GM23338 (cell line): ENCODE data around the gene FIGNL1. TPM values are rescaled to one million over a fixed set of nuclear protein-coding genes. Genes with fewer than 3 reads are reported as not detected.

Experiments
- ATAC-seq: fragments of 200-7000 bp; cut with Tn5 transposase; 3 replicates; pipeline ENCODE4 v1.9.1; 2020
- DNase-seq: peaks from one replicate; pipeline ENCODE4 v3.0.0-alpha.2; 2015; ENCODE audit warnings: low spot score
- H2AFZ ChIP-seq: fragments of 200-600 bp; sonication (generic); 2 replicates; pipeline ENCODE4 v1.8.0; 2016; ENCODE audit warnings: antibody characterized with exemption, mild to moderate bottlenecking, moderate library complexity
- H3F3A ChIP-seq: fragments of 200-600 bp; sonication (generic); replicated peaks from 2 replicates; pipeline ENCODE4 v1.8.0; 2017; ENCODE audit warnings: antibody characterized with exemption, mixed run types, low read depth
- H3K27ac ChIP-seq: fragments of 200-600 bp; sonication (generic); 2 replicates; pipeline ENCODE4 v1.6.1; 2016; ENCODE audit warnings: low read depth
- H3K27me3 ChIP-seq: fragments of 200-600 bp; sonication (generic); 2 replicates; pipeline ENCODE4 v1.8.0; 2016; ENCODE audit warnings: mild to moderate bottlenecking, mixed run types, moderate library complexity; ENCODE audit not compliant: insufficient read depth
- H3K36me3 ChIP-seq: fragments of 200-600 bp; sonication (generic); 2 replicates; pipeline ENCODE4 v1.8.0; 2016; ENCODE audit warnings: mild to moderate bottlenecking; ENCODE audit not compliant: insufficient read depth
- H3K4me1 ChIP-seq: fragments of 200-600 bp; sonication (generic); 2 replicates; pipeline ENCODE4 v1.8.0; 2016; ENCODE audit warnings: mild to moderate bottlenecking, moderate library complexity; ENCODE audit not compliant: insufficient read depth
- H3K4me2 ChIP-seq: fragments of 200-600 bp; sonication (generic); 2 replicates; pipeline ENCODE4 v1.7.1; 2017; ENCODE audit warnings: mixed run types
- H3K4me3 ChIP-seq: fragments of 200-600 bp; sonication (generic); 2 replicates; pipeline ENCODE4 v1.6.1; 2016; ENCODE audit warnings: mixed run types
- H3K79me2 ChIP-seq: fragments of 200-600 bp; sonication (generic); replicated peaks from 2 replicates; pipeline ENCODE4 v1.8.0; 2017; ENCODE audit warnings: mild to moderate bottlenecking; ENCODE audit not compliant: insufficient read depth
- H3K9me2 ChIP-seq: fragments of 200-600 bp; sonication (generic); 2 replicates; pipeline ENCODE4 v1.8.0; 2017; ENCODE audit not compliant: insufficient read depth
- H4K20me1 ChIP-seq: fragments of 200-600 bp; sonication (generic); replicated peaks from 2 replicates; pipeline ENCODE4 v1.8.0; 2017; ENCODE audit warnings: mild to moderate bottlenecking; ENCODE audit not compliant: insufficient read depth
- H3K27ac Mint-ChIP-seq: 2 replicates; pipeline ENCODE4 v1.8.0; 2020; ENCODE audit warnings: inconsistent platforms, mild to moderate bottlenecking, moderate library complexity, mixed read lengths
- H3K27me3 Mint-ChIP-seq: 3 replicates; pipeline ENCODE4 v1.8.0; 2022; ENCODE audit warnings: low read depth, mild to moderate bottlenecking, moderate library complexity, mixed read lengths, inconsistent platforms; ENCODE audit not compliant: insufficient read depth, poor library complexity
- H3K36me3 Mint-ChIP-seq: 3 replicates; pipeline ENCODE4 v1.8.0; 2021; ENCODE audit warnings: low read depth, mild to moderate bottlenecking, inconsistent platforms, moderate library complexity, mixed read lengths
- H3K4me1 Mint-ChIP-seq: 3 replicates; pipeline ENCODE4 v1.8.0; 2020; ENCODE audit warnings: mild to moderate bottlenecking, inconsistent platforms, mixed read lengths
- H3K4me3 Mint-ChIP-seq: 3 replicates; pipeline ENCODE4 v1.8.0; 2021; ENCODE audit warnings: moderate library complexity, mild to moderate bottlenecking, inconsistent platforms, mixed read lengths
- H3K9me3 Mint-ChIP-seq: 3 replicates; pipeline ENCODE4 v1.8.0; 2020; ENCODE audit warnings: moderate library complexity, mild to moderate bottlenecking, inconsistent platforms, mixed read lengths
- STAT1 ChIP-seq: IDR thresholded peaks from one replicate; pipeline ENCODE4 v1.6.1; 2016; ENCODE audit warnings: antibody characterized with exemption; ENCODE audit not compliant: unreplicated experiment
- ZNF331 ChIP-seq: fragments of 250-450 bp; sonication (Bioruptor Pico); IDR thresholded peaks from 2 replicates; pipeline ENCODE4 v1.5.0; 2020; ENCODE audit warnings: low read depth, mild to moderate bottlenecking, moderate library complexity
- polyA plus RNA-seq: library from polyadenylated mRNA; unstranded; fragments of >200 nt; fragmentation: Nextera tagmentation; extraction: Ambion mirVana; gene quantifications from 2 replicates; pipeline ENCODE4 v1.2.1, GENCODE V29; 2016
- total RNA-seq: library from RNA; depleted of rRNA; stranded (reverse); fragments of >200 nt; shearing (Covaris generic); gene quantifications from 2 replicates; pipeline ENCODE4 v1.2.3, GENCODE V29; 2014
- TF ChIP-seq, protein P1 (sequence below), 2 experiments: fragments of 200-600 bp in 1 of 2; sonication (generic) in 1 of 2; conservative IDR thresholded peaks; 2 replicates each; pipeline versions ENCODE4 v1.5.1 to v1.6.1; 2016 to 2017; ENCODE audit warnings: antibody characterized with exemption in 2 of 2, low read depth in 2 of 2, mild to moderate bottlenecking in 2 of 2, moderate library complexity in 1 of 2
- TF ChIP-seq, protein P2 (sequence below): IDR thresholded peaks from 2 replicates; pipeline ENCODE4 v1.6.1; 2016; ENCODE audit warnings: antibody characterized with exemption
- TF ChIP-seq, protein P3 (sequence below): fragments of 250-450 bp; sonication (Bioruptor Pico); IDR thresholded peaks from 2 replicates; pipeline ENCODE4 v1.5.0; 2020; ENCODE audit warnings: mild to moderate bottlenecking, moderate library complexity

The FIGNL1 gene
- total and polyA plus RNA-seq, 2 experiments from 2014 or later, result 6.6 to 24.9 TPM

DNA sequence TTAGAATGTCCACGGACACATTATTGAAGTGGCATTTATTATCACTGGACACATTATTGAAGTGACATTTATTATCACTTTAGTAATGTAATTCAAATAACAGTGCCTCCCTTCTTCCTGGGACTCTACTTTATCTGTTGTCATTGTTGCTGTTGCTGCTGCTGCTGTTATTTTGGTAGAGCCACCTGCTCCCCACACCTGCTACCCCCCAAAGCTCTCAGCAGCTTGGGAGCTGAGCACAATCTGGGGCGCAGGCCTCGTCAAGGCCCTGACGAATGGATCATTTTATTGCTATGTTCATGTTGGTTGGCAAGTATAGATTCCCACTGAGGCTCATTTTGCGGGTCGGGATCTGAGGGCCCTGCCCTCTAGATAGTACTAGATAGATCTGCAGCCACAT is 24.8 kb downstream of the FIGNL1 start:
- H3K4me2 ChIP-seq, result no peak overlapping the region
- DNase-seq (no peak), ATAC-seq (no peak)
- H3K36me3 ChIP-seq, result no peaks in the 10 kb centered on the region
- Mint-ChIP-seq H3K4me3 (no peak overlapping the region), H3K27ac (no peak overlapping the region), H3K4me1 (peaks cover 11% of the 10 kb centered on the region), H3K9me3 (no peaks in the 10 kb centered on the region), H3K27me3 (peaks cover under 1% of the 10 kb centered on the region), H3K36me3 (no peaks in the 10 kb centered on the region)
- H4K20me1 ChIP-seq, result no peaks in the 10 kb centered on the region
- H3K4me3 ChIP-seq, result no peak overlapping the region
- H3K4me1 ChIP-seq, result peaks cover 11% of the 10 kb centered on the region
- H3K9me2 ChIP-seq, result 0 out of 2 replicates have a peak, but pooled peaks cover 5% of the 10 kb centered on the region
- no peak overlapping the region for H2AFZ ChIP-seq
- H3K79me2 ChIP-seq, result no peaks in the 10 kb centered on the region
- H3F3A ChIP-seq, result no peaks in the 10 kb centered on the region
- no peak overlapping the region for H3K27ac ChIP-seq
- H3K27me3 ChIP-seq, result no peaks in the 10 kb centered on the region
- TF ChIP-seq, protein P1, sequence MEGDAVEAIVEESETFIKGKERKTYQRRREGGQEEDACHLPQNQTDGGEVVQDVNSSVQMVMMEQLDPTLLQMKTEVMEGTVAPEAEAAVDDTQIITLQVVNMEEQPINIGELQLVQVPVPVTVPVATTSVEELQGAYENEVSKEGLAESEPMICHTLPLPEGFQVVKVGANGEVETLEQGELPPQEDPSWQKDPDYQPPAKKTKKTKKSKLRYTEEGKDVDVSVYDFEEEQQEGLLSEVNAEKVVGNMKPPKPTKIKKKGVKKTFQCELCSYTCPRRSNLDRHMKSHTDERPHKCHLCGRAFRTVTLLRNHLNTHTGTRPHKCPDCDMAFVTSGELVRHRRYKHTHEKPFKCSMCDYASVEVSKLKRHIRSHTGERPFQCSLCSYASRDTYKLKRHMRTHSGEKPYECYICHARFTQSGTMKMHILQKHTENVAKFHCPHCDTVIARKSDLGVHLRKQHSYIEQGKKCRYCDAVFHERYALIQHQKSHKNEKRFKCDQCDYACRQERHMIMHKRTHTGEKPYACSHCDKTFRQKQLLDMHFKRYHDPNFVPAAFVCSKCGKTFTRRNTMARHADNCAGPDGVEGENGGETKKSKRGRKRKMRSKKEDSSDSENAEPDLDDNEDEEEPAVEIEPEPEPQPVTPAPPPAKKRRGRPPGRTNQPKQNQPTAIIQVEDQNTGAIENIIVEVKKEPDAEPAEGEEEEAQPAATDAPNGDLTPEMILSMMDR (conservative IDR thresholded peaks at IDR 0.05; ENCODE audit: low read depth in 2 of 2), result no peak
- TF ChIP-seq, protein P2, sequence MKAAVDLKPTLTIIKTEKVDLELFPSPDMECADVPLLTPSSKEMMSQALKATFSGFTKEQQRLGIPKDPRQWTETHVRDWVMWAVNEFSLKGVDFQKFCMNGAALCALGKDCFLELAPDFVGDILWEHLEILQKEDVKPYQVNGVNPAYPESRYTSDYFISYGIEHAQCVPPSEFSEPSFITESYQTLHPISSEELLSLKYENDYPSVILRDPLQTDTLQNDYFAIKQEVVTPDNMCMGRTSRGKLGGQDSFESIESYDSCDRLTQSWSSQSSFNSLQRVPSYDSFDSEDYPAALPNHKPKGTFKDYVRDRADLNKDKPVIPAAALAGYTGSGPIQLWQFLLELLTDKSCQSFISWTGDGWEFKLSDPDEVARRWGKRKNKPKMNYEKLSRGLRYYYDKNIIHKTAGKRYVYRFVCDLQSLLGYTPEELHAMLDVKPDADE, result no peak
- TF ChIP-seq STAT1 (no peak), ZNF331 (CRISPR knock-in tag) (no peak)
- TF ChIP-seq, protein P3, sequence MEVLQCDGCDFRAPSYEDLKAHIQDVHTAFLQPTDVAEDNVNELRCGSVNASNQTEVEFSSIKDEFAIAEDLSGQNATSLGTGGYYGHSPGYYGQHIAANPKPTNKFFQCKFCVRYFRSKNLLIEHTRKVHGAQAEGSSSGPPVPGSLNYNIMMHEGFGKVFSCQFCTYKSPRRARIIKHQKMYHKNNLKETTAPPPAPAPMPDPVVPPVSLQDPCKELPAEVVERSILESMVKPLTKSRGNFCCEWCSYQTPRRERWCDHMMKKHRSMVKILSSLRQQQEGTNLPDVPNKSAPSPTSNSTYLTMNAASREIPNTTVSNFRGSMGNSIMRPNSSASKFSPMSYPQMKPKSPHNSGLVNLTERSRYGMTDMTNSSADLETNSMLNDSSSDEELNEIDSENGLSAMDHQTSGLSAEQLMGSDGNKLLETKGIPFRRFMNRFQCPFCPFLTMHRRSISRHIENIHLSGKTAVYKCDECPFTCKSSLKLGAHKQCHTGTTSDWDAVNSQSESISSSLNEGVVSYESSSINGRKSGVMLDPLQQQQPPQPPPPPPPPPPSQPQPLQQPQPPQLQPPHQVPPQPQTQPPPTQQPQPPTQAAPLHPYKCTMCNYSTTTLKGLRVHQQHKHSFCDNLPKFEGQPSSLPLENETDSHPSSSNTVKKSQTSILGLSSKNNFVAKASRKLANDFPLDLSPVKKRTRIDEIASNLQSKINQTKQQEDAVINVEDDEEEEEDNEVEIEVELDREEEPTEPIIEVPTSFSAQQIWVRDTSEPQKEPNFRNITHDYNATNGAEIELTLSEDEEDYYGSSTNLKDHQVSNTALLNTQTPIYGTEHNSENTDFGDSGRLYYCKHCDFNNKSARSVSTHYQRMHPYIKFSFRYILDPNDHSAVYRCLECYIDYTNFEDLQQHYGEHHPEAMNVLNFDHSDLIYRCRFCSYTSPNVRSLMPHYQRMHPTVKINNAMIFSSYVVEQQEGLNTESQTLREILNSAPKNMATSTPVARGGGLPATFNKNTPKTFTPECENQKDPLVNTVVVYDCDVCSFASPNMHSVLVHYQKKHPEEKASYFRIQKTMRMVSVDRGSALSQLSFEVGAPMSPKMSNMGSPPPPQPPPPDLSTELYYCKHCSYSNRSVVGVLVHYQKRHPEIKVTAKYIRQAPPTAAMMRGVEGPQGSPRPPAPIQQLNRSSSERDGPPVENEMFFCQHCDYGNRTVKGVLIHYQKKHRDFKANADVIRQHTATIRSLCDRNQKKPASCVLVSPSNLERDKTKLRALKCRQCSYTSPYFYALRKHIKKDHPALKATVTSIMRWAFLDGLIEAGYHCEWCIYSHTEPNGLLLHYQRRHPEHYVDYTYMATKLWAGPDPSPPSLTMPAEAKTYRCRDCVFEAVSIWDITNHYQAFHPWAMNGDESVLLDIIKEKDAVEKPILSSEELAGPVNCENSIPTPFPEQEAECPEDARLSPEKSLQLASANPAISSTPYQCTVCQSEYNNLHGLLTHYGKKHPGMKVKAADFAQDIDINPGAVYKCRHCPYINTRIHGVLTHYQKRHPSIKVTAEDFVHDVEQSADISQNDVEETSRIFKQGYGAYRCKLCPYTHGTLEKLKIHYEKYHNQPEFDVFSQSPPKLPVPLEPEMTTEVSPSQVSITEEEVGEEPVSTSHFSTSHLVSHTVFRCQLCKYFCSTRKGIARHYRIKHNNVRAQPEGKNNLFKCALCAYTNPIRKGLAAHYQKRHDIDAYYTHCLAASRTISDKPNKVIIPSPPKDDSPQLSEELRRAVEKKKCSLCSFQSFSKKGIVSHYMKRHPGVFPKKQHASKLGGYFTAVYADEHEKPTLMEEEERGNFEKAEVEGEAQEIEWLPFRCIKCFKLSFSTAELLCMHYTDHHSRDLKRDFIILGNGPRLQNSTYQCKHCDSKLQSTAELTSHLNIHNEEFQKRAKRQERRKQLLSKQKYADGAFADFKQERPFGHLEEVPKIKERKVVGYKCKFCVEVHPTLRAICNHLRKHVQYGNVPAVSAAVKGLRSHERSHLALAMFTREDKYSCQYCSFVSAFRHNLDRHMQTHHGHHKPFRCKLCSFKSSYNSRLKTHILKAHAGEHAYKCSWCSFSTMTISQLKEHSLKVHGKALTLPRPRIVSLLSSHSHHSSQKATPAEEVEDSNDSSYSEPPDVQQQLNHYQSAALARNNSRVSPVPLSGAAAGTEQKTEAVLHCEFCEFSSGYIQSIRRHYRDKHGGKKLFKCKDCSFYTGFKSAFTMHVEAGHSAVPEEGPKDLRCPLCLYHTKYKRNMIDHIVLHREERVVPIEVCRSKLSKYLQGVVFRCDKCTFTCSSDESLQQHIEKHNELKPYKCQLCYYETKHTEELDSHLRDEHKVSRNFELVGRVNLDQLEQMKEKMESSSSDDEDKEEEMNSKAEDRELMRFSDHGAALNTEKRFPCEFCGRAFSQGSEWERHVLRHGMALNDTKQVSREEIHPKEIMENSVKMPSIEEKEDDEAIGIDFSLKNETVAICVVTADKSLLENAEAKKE, result no peak
